EH (cell line): ENCODE data around the gene BASP1.
"Not testable (repeated sequence)": the region's sequence is repeated elsewhere in the genome, so short reads cannot be mapped to it uniquely, and the experiment has no call there.

ENCODE experiments used
- DNase-seq: peaks from one replicate; pipeline ENCODE4 v3.0.0-alpha.2; 2015; ENCODE audit warnings: low read depth

The BASP1 gene

DNA sequence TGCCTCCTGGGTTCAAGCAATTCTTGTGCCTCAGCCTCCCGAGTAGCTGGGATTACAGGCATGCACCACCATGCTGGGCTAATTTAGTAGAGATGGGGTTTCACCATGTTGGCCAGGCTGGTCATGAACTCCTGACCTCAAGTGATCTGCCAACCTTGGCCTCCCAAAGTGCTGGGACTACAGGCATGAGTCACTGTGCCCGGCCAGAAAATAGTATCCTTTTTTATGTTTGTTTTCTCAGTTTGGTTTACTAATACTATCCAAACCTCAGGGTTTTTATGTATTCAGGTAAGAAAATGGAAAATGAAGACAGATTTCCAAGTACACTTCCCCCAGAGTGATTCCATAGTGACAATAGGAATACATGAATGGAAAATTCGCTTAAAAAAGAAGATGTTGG, 101.7 kb downstream of the BASP1 start:
- DNase-seq = not testable (repeated sequence)

DNA sequence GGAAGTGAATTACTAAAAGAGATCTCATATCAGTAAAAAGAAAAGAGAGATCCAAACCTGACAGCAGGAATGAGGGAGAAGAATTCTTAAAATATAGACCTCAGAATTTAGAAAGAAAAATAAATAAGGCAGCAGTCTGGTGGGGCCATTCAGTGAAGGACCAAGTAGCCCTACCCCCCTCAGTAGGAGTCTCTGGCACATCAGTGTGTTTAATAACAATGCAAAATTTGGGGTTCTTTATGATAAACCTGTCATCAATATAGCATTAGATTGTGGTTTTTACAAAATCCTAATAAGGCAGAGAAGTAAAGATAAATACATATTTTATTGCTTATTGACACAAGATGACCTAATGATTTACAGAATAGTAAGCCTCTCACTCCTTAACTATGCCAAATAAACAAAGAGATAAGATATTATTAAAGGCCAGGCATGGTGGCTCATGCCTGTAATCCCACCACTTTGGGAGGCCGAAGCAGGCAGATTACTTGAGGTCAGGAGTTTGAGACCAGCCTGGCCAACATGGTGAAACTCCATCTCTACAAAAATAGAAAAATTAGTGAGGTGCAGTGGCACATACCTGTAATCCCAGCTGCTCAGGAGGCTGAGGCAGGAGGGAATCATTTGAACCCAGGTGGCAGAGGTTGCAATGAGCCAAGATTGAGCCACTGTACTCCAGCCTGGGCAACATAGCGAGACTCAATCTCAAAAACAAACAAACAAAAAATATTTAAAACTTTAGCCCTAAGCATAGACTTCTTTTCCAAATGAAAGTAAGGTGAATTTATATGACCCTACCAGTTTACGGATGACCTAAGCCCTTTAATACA, 108.6 kb downstream of the BASP1 start:
- no peak for DNase-seq
